ENCODE data around the gene KRTAP10-5. TPM values are rescaled to one million over a fixed set of nuclear protein-coding genes. Genes with fewer than 3 reads are reported as not detected.

The KRTAP10-5 gene
- total and polyA plus RNA-seq, 9 donors: not detected

- no peak overlapping the region for H3K27ac ChIP-seq (ENCODE audit: low read length)
Measured at GRCh38 chr21:44618504-44618903, 38.1 kb upstream of the KRTAP10-5 start.

GRCh38 chr21:44617071-44617501 is 36.7 kb upstream of the KRTAP10-5 start:
- WGBS (ENCODE audit: insufficient coverage): 32% methylated on average over 7 of the region's 8 CpGs
- no peaks in the 10 kb centered on the region for H3K9me3 ChIP-seq (replicated peaks; ENCODE audit: control insufficient read depth, low read depth, low read length)
- no peak overlapping the region for H3K4me3 ChIP-seq (ENCODE audit: low read length)
- no peak overlapping the region for H3K27ac ChIP-seq (ENCODE audit: low read length)
- peaks cover 9% of the 10 kb centered on the region for H3K27me3 ChIP-seq (ENCODE audit: control insufficient read depth, insufficient read depth, low read length)
- H3K4me1 ChIP-seq (ENCODE audit: control insufficient read depth, insufficient read depth, low read length): no peaks in the 10 kb centered on the region
- no peaks in the 10 kb centered on the region for H3K36me3 ChIP-seq (ENCODE audit: control insufficient read depth, insufficient read depth, low read length)
- no peak for DNase-seq

More at GRCh38 chr21:44618504-44618903, 38.1 kb upstream of the KRTAP10-5 start:
- peak; percentile 30 for DNase-seq
- H3K9me3 ChIP-seq (replicated peaks; ENCODE audit: control insufficient read depth, low read depth, low read length): peaks cover 8% of the 10 kb centered on the region
- H3K27me3 ChIP-seq (ENCODE audit: control insufficient read depth, insufficient read depth, low read length): peaks cover 9% of the 10 kb centered on the region
- no peak overlapping the region for H3K4me3 ChIP-seq (ENCODE audit: low read length)
- H3K36me3 ChIP-seq (ENCODE audit: control insufficient read depth, insufficient read depth, low read length): no peaks in the 10 kb centered on the region
- no CpG with 5 or more reads among the region's 4 CpGs for WGBS (ENCODE audit: insufficient coverage)
- no peaks in the 10 kb centered on the region for H3K4me1 ChIP-seq (ENCODE audit: control insufficient read depth, insufficient read depth, low read length)

- Histone ChIP-seq H3K36me3 (ENCODE audit: control insufficient read depth, insufficient read depth, low read length) (no peaks in the 10 kb centered on the region), H3K4me1 (ENCODE audit: control insufficient read depth, insufficient read depth, low read length) (no peaks in the 10 kb centered on the region), H3K27ac (ENCODE audit: low read length) (no peak overlapping the region), H3K27me3 (ENCODE audit: control insufficient read depth, insufficient read depth, low read length) (peaks cover 9% of the 10 kb centered on the region), H3K9me3 (replicated peaks; ENCODE audit: control insufficient read depth, low read depth, low read length) (peaks cover 2% of the 10 kb centered on the region), H3K4me3 (ENCODE audit: low read length) (no peak overlapping the region)
- no peak for DNase-seq
- 79% methylated on average over 16 of the region's 16 CpGs for WGBS (ENCODE audit: insufficient coverage)
Measured at GRCh38 chr21:44616591-44616926, 36.2 kb upstream of the KRTAP10-5 start.

GRCh38 chr21:44615911-44616590 is 35.6 kb upstream of the KRTAP10-5 start:
- Histone ChIP-seq H3K27me3 (ENCODE audit: control insufficient read depth, insufficient read depth, low read length) (peaks cover 9% of the 10 kb centered on the region), H3K9me3 (replicated peaks; ENCODE audit: control insufficient read depth, low read depth, low read length) (peaks cover 4% of the 10 kb centered on the region), H3K4me1 (ENCODE audit: control insufficient read depth, insufficient read depth, low read length) (no peaks in the 10 kb centered on the region), H3K27ac (ENCODE audit: low read length) (no peak overlapping the region), H3K4me3 (ENCODE audit: low read length) (no peak overlapping the region), H3K36me3 (ENCODE audit: control insufficient read depth, insufficient read depth, low read length) (no peaks in the 10 kb centered on the region)
- no peak for DNase-seq
- 75% methylated on average over 12 of the region's 17 CpGs for WGBS (ENCODE audit: insufficient coverage)

GRCh38 chr21:44615466-44615865 is 35.1 kb upstream of the KRTAP10-5 start:
- no peak for DNase-seq
- no peak overlapping the region for H3K27ac ChIP-seq (ENCODE audit: low read length)
- H3K27me3 ChIP-seq (ENCODE audit: control insufficient read depth, insufficient read depth, low read length): peaks cover 11% of the 10 kb centered on the region
- no peaks in the 10 kb centered on the region for H3K36me3 ChIP-seq (ENCODE audit: control insufficient read depth, insufficient read depth, low read length)
- H3K4me3 ChIP-seq (ENCODE audit: low read length): no peak overlapping the region
- peaks cover 7% of the 10 kb centered on the region for H3K9me3 ChIP-seq (replicated peaks; ENCODE audit: control insufficient read depth, low read depth, low read length)
- H3K4me1 ChIP-seq (ENCODE audit: control insufficient read depth, insufficient read depth, low read length): no peaks in the 10 kb centered on the region
- 83% methylated on average over 3 of the region's 8 CpGs for WGBS (ENCODE audit: insufficient coverage)

- no peak overlapping the region for H3K27ac ChIP-seq (ENCODE audit: low read length)
- H3K27me3 ChIP-seq (ENCODE audit: control insufficient read depth, insufficient read depth, low read length): peaks cover 12% of the 10 kb centered on the region
- 86% methylated on average over 22 of the region's 28 CpGs for WGBS (ENCODE audit: insufficient coverage)
- H3K4me3 ChIP-seq (ENCODE audit: low read length): no peak overlapping the region
- no peaks in the 10 kb centered on the region for H3K36me3 ChIP-seq (ENCODE audit: control insufficient read depth, insufficient read depth, low read length)
- no peak for DNase-seq
- H3K9me3 ChIP-seq (replicated peaks; ENCODE audit: control insufficient read depth, low read depth, low read length): peaks cover 7% of the 10 kb centered on the region
- no peaks in the 10 kb centered on the region for H3K4me1 ChIP-seq (ENCODE audit: control insufficient read depth, insufficient read depth, low read length)
Measured at GRCh38 chr21:44614961-44615391, 34.6 kb upstream of the KRTAP10-5 start.

GRCh38 chr21:44614161-44614631 is 33.8 kb upstream of the KRTAP10-5 start:
- DNase-seq: no peak
- Histone ChIP-seq H3K4me3 (ENCODE audit: low read length) (no peak overlapping the region), H3K4me1 (ENCODE audit: control insufficient read depth, insufficient read depth, low read length) (no peaks in the 10 kb centered on the region), H3K27me3 (ENCODE audit: control insufficient read depth, insufficient read depth, low read length) (peaks cover 12% of the 10 kb centered on the region), H3K9me3 (replicated peaks; ENCODE audit: control insufficient read depth, low read depth, low read length) (peaks cover 9% of the 10 kb centered on the region), H3K36me3 (ENCODE audit: control insufficient read depth, insufficient read depth, low read length) (no peaks in the 10 kb centered on the region), H3K27ac (ENCODE audit: low read length) (no peak overlapping the region)
- WGBS (ENCODE audit: insufficient coverage): 82% methylated on average over 14 of the region's 20 CpGs

- H3K36me3 ChIP-seq (ENCODE audit: control insufficient read depth, insufficient read depth, low read length): no peaks in the 10 kb centered on the region
- H3K9me3 ChIP-seq (replicated peaks; ENCODE audit: control insufficient read depth, low read depth, low read length): peaks cover 9% of the 10 kb centered on the region
- no peak overlapping the region for H3K27ac ChIP-seq (ENCODE audit: low read length)
- no peak overlapping the region for H3K4me3 ChIP-seq (ENCODE audit: low read length)
- H3K4me1 ChIP-seq (ENCODE audit: control insufficient read depth, insufficient read depth, low read length): no peaks in the 10 kb centered on the region
- DNase-seq: no peak
- 80% methylated on average over 25 of the region's 26 CpGs for WGBS (ENCODE audit: insufficient coverage)
- peaks cover 12% of the 10 kb centered on the region for H3K27me3 ChIP-seq (ENCODE audit: control insufficient read depth, insufficient read depth, low read length)
Measured at GRCh38 chr21:44613386-44614155, 33.2 kb upstream of the KRTAP10-5 start.

- Histone ChIP-seq H3K36me3 (ENCODE audit: control insufficient read depth, insufficient read depth, low read length) (no peaks in the 10 kb centered on the region), H3K9me3 (replicated peaks; ENCODE audit: control insufficient read depth, low read depth, low read length) (peaks cover 9% of the 10 kb centered on the region), H3K4me3 (ENCODE audit: low read length) (no peak overlapping the region), H3K4me1 (ENCODE audit: control insufficient read depth, insufficient read depth, low read length) (no peaks in the 10 kb centered on the region), H3K27me3 (ENCODE audit: control insufficient read depth, insufficient read depth, low read length) (peaks cover 12% of the 10 kb centered on the region), H3K27ac (ENCODE audit: low read length) (no peak overlapping the region)
- DNase-seq: no peak
- WGBS (ENCODE audit: insufficient coverage): 82% methylated on average over 12 of the region's 13 CpGs
Measured at GRCh38 chr21:44612669-44613229, 32.3 kb upstream of the KRTAP10-5 start.

GRCh38 chr21:44612029-44612486 is 31.7 kb upstream of the KRTAP10-5 start, which contains the start of gene KRTAP10-8:
TSS of gene KRTAP10-8 (plus strand) at chr21:44612079. CDS start at chr21:44612101, 22 bp downstream.
- WGBS (ENCODE audit: insufficient coverage): 74% methylated on average over 8 of the region's 8 CpGs

More at GRCh38 chr21:44612029-44612486, 31.7 kb upstream of the KRTAP10-5 start, which contains the start of gene KRTAP10-8:
- Histone ChIP-seq H3K9me3 (replicated peaks; ENCODE audit: control insufficient read depth, low read depth, low read length) (peaks cover 9% of the 10 kb centered on the region), H3K4me3 (ENCODE audit: low read length) (no peak within 1 kb of the TSS), H3K4me1 (ENCODE audit: control insufficient read depth, insufficient read depth, low read length) (no peaks in the 10 kb centered on the region), H3K27me3 (ENCODE audit: control insufficient read depth, insufficient read depth, low read length) (peaks cover 12% of the 10 kb centered on the region), H3K36me3 (ENCODE audit: control insufficient read depth, insufficient read depth, low read length) (no peaks in the 10 kb centered on the region), H3K27ac (ENCODE audit: low read length) (no peak within 1 kb of the TSS)
- DNase-seq: no peak

All from muscle of leg (tissue), 11 donors.